PC-9 (cell line): ENCODE results near the gene PTPN1.

Experiments
- CTCF ChIP-seq: fragments of 200-600 bp; sonication (generic); conservative IDR thresholded peaks from 2 replicates; pipeline ENCODE4 v1.6.1; 2017; ENCODE audit warnings: mixed run types, antibody characterized with exemption, mild to moderate bottlenecking, moderate library complexity
- EZH2 ChIP-seq: fragments of 200-600 bp; sonication (generic); IDR thresholded peaks from 2 replicates; pipeline ENCODE4 v1.8.0; 2017; ENCODE audit warnings: antibody characterized with exemption, low read depth

DNA sequence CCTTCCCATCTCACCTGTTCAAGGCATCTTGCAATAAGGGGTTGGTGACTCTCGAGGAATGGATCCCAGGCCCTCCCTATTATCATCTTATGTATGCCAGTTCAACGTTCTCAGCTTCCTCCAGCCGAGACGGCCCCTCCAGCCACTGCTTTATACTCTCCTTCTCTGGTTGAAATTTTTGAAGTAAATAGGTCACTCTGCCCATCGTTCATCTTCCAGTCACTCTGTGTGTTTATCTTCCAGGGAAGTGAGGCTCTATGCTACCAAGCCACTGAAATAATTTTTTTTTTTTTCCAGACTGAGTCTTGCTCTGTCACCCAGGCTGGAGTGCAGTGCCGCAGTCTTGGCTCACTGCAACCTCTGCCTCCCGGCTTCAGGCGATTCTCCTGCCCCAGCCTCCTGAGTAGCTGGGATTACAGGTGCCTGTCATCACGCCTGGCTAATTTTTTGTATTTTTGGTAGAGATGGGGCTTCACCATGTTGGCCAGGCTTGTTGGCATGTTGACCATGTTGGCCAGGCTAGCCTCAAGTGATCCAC lies 17.0 kb downstream of the PTPN1 start:
- TF ChIP-seq CTCF (no peak), EZH2 (no peak)
